AG04449 (cell line): ENCODE results near the gene ZNF768.

Source experiments
- CTCF ChIA-PET: fragments of 350-600 bp; formaldehyde crosslinking; extraction: SDS; loops from one replicate; lab custom pipeline; 2021; ENCODE audit warnings: antibody characterized with exemption; lab: Yijun Ruan, JAX
- POLR2A ChIA-PET: fragments of 400-600, 350-600 bp; formaldehyde crosslinking; extraction: SDS; loops from one replicate; lab custom pipeline; 2020; ENCODE audit warnings: antibody characterized with exemption, inconsistent platforms; lab: Yijun Ruan, JAX
- DNase-seq: peaks from one replicate; pipeline ENCODE4 v3.0.0-alpha.2; 2010; ENCODE audit warnings: low read depth, low spot score
- H3K4me3 ChIP-seq: 2 replicates; pipeline ENCODE4 v1.5.1; 2011; ENCODE audit warnings: low read depth, mild to moderate bottlenecking, control low read depth, low read length
- CTCF ChIP-seq: IDR thresholded peaks from one replicate; pipeline ENCODE4 v1.5.1; 2011; ENCODE audit warnings: mild to moderate bottlenecking, moderate library complexity, low read length, control low read depth, inconsistent platforms; ENCODE audit not compliant: insufficient read depth; ENCODE audit errors: missing control alignments

ZNF768 gene

GRCh38 chr16:30553393-30553899, 27.1 kb upstream of the ZNF768 start:
- no peak for TF ChIP-seq CTCF
- ChIA-PET CTCF (interaction anchor here (2.0 kb wide), 1 partner anchor 18 kb away, joined by 7 read pairs; no protein-coding TSS in a partner anchor), POLR2A (interaction anchor here (0.7 kb wide), 1 partner anchor 12 kb away, joined by 3 read pairs; no protein-coding TSS in a partner anchor)
- DNase-seq = no peak
- H3K4me3 ChIP-seq = no peak overlapping the region

GRCh38 chr16:30552956-30553355, 26.6 kb upstream of the ZNF768 start:
- CTCF ChIA-PET = interaction anchor here (2.0 kb wide), 1 partner anchor 17 kb away, joined by 7 read pairs; no protein-coding TSS in a partner anchor
- H3K4me3 ChIP-seq = no peak overlapping the region
- POLR2A ChIA-PET = interaction anchor here (0.7 kb wide), 1 partner anchor 12 kb away, joined by 3 read pairs; no protein-coding TSS in a partner anchor
- no peak for DNase-seq
- no peak for TF ChIP-seq CTCF

GRCh38 chr16:30551781-30552180, 25.4 kb upstream of the ZNF768 start:
- POLR2A ChIA-PET = no interaction called here
- CTCF ChIA-PET = interaction anchor here (1.1 to 2.0 kb wide), 2 partner anchors 16 to 102 kb away, joined by 4 to 7 read pairs; no protein-coding TSS in a partner anchor
- no peak for DNase-seq
- TF ChIP-seq CTCF = no peak
- H3K4me3 ChIP-seq = no peak overlapping the region

GRCh38 chr16:30548416-30549253, 22.3 kb upstream of the ZNF768 start:
- DNase-seq = no peak
- ChIA-PET POLR2A (no interaction called here), CTCF (interaction anchor here (1.1 to 2.3 kb wide), 3 partner anchors 8 to 82 kb away, joined by 3 to 17 read pairs (median 3); no protein-coding TSS in a partner anchor)
- no peak for TF ChIP-seq CTCF
- H3K4me3 ChIP-seq = no peak overlapping the region

- H3K4me3 ChIP-seq = no peak overlapping the region
- ChIA-PET CTCF (interaction anchor here (1.6 to 1.7 kb wide), 2 partner anchors 9 to 11 kb away, joined by 4 to 6 read pairs; partner anchors contain the start of gene ZNF747), POLR2A (no interaction called here)
- no peak for DNase-seq
- no peak for TF ChIP-seq CTCF
Measured at GRCh38 chr16:30546115-30546514, 19.7 kb upstream of the ZNF768 start.

- no peak overlapping the region for H3K4me3 ChIP-seq
- POLR2A ChIA-PET = no interaction called here
- DNase-seq = no peak
- TF ChIP-seq CTCF = no peak
- CTCF ChIA-PET = interaction anchor here (1.8 kb wide), 1 partner anchor 7 kb away, joined by 8 read pairs; no protein-coding TSS in a partner anchor
Measured at GRCh38 chr16:30543067-30543466, 16.7 kb upstream of the ZNF768 start.
